Ishikawa (cell line): ENCODE data around the gene USP47.

ENCODE experiments used
- RAD21 ChIP-seq: IDR thresholded peaks from 2 replicates; pipeline ENCODE4 v1.6.1; 2012; ENCODE audit warnings: low read depth
- YY1 ChIP-seq: IDR thresholded peaks from 2 replicates; pipeline ENCODE4 v1.6.1; 2012; ENCODE audit warnings: low read depth

- no peak for TF ChIP-seq YY1
- no peak for TF ChIP-seq RAD21
Measured at GRCh38 chr11:11866203-11866602, 24.4 kb downstream of the USP47 start.
